Right atrium auricular region (tissue), 2 donors: ENCODE measurements around the gene FSIP1. TPM values are rescaled to one million over a fixed set of nuclear protein-coding genes. Genes with fewer than 3 reads are reported as not detected.

Experiments used
- DNase-seq: peaks from one replicate; pipeline ENCODE4 v3.0.0-alpha.2; 2019; ENCODE audit warnings: low spot score
- H3K27ac ChIP-seq, 2 donors: fragments of 200-600 bp; sonication (generic); 1 replicate in 1 of 2; 2 replicates in 1 of 2; pipeline ENCODE4 v1.5.1; 2016 to 2019
- H3K27me3 ChIP-seq, 2 donors: fragments of 200-600 bp; sonication (generic); one replicate each; pipeline versions ENCODE4 v1.5.1 to v1.6.0; 2017 to 2019
- H3K36me3 ChIP-seq: fragments of 200-600 bp; sonication (generic); one replicate; pipeline ENCODE4 v1.5.1; 2016
- H3K4me1 ChIP-seq, 2 donors: fragments of 200-600 bp; sonication (generic); one replicate each; pipeline versions ENCODE4 v1.5.1 to v1.6.0; 2017 to 2019
- H3K4me3 ChIP-seq, 2 donors: fragments of 200-600 bp; sonication (generic); 1 replicate in 1 of 2; 2 replicates in 1 of 2; pipeline ENCODE4 v1.5.1; 2017 to 2019; ENCODE audit warnings: mild to moderate bottlenecking in 1 of 2, moderate library complexity in 1 of 2
- H3K9me3 ChIP-seq, 2 donors: fragments of 200-600 bp; sonication (generic); one replicate each; pipeline ENCODE4 v1.5.1; 2019
- total RNA-seq, 2 donors: library from RNA; depleted of rRNA; stranded (reverse); fragments of >200 nt; gene quantifications; one replicate each; pipeline ENCODE4 v1.1.0, GENCODE V29; 2016
- TF ChIP-seq, protein P1 (sequence below), 2 donors: fragments of 200-600 bp; sonication (generic); IDR thresholded peaks; one replicate each; pipeline ENCODE4 v1.5.1; 2019; ENCODE audit warnings: antibody characterized with exemption in 2 of 2

FSIP1 gene
- total RNA-seq, 2 donors from 2014 or later, result 0.24 TPM; not detected in 1

DNA sequence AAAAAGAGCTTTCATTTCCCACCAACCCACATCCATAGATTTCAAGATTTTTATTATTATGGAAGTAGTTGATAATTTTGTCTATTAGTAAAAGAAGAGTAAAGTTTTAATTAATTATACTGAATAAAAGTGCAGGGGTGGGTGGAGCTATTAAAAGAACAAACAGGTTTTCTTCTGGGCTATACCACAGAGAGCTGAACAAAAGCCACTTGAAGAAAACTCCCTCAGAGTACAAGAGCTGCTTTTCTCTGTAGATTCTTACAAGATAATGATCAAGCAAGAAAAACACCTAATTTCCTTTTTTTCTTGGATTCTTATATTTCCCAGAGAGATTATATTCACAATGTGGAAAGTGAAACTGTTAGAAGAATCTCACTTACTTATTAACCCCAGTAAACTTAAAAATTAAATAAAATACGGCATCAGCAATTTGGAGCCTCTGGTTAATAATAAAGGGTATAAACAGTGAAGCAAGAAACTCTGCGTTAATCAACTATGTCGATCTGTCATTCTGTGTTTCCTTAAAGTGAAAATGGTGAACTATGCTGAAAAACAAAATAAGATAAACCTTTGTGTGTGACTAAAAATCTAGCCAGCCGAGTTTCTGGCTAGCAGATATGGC lies 116.9 kb downstream of the FSIP1 start:
- DNase-seq, result no peak

DNA sequence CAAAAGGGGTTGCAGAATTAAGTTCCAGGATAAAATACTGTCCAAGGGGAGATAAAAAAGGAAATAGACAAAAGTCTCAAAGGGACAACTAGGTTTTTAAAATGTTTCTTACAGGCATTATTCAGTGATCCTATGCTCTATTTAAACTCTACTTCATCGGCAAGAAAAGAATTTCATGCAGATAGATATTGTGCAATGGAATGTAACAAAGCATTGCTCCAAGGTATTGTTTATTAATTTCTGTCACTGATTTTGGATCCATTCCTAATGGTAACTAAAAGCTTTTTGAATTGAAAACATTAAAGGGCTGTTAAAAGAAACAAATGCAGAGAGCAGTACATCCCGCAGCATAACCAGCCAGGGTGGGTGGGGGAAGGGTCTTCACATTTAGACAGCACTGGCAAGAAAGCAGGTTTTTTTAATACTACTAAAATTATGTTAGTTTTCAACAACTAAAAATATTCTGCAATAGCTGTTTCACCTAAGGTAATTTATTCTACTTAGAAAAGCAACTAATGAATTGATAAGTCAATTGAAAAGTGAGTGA lies 118.9 kb downstream of the FSIP1 start:
- no peak overlapping the region for H3K27ac ChIP-seq
- no peaks in the 10 kb centered on the region for H3K27me3 ChIP-seq
- H3K9me3 ChIP-seq, result no peaks in the 10 kb centered on the region
- peaks cover 0 to 4% of the 10 kb centered on the region in 2 donors for H3K4me1 ChIP-seq
- TF ChIP-seq, protein P1, sequence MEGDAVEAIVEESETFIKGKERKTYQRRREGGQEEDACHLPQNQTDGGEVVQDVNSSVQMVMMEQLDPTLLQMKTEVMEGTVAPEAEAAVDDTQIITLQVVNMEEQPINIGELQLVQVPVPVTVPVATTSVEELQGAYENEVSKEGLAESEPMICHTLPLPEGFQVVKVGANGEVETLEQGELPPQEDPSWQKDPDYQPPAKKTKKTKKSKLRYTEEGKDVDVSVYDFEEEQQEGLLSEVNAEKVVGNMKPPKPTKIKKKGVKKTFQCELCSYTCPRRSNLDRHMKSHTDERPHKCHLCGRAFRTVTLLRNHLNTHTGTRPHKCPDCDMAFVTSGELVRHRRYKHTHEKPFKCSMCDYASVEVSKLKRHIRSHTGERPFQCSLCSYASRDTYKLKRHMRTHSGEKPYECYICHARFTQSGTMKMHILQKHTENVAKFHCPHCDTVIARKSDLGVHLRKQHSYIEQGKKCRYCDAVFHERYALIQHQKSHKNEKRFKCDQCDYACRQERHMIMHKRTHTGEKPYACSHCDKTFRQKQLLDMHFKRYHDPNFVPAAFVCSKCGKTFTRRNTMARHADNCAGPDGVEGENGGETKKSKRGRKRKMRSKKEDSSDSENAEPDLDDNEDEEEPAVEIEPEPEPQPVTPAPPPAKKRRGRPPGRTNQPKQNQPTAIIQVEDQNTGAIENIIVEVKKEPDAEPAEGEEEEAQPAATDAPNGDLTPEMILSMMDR (IDR thresholded peaks at IDR 0.05), result no peak
- DNase-seq, result no peak
- H3K4me3 ChIP-seq, result no peak overlapping the region
- H3K36me3 ChIP-seq, result no peaks in the 10 kb centered on the region

More for the DNA sequence above, 116.9 kb downstream of the FSIP1 start:
- no peak overlapping the region for H3K4me3 ChIP-seq
- no peaks in the 10 kb centered on the region for H3K36me3 ChIP-seq
- TF ChIP-seq, protein P1 (IDR thresholded peaks at IDR 0.05), result no peak
- no peak overlapping the region for H3K27ac ChIP-seq
- no peaks in the 10 kb centered on the region for H3K9me3 ChIP-seq
- H3K4me1 ChIP-seq, result peaks cover 0 to 4% of the 10 kb centered on the region in 2 donors
- no peaks in the 10 kb centered on the region for H3K27me3 ChIP-seq

DNA sequence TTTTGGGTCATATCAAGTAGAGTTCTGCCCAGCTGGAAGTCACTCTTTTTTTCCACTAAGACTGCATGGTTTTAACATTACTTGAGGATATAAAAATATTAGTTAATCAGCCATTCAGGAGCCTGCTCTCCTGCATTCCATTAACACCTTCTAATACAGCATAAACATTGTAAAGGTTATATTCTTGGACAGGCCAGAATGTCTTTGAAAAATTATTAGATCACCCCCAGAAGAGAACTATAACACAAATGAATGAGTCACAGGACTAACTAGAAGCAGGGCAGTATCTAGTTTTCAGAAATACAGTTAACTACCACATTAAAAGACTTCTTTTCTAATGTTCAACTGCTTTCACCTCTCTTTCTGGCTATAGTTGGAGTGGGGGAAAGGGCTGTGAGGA lies 120.9 kb downstream of the FSIP1 start:
- Histone ChIP-seq H3K4me1 (peaks cover 0 to 2% of the 10 kb centered on the region in 2 donors), H3K27ac (no peak overlapping the region), H3K36me3 (no peaks in the 10 kb centered on the region), H3K4me3 (no peak overlapping the region), H3K27me3 (no peaks in the 10 kb centered on the region), H3K9me3 (no peaks in the 10 kb centered on the region)
- TF ChIP-seq, protein P1 (IDR thresholded peaks at IDR 0.05), result no peak
- no peak for DNase-seq

DNA sequence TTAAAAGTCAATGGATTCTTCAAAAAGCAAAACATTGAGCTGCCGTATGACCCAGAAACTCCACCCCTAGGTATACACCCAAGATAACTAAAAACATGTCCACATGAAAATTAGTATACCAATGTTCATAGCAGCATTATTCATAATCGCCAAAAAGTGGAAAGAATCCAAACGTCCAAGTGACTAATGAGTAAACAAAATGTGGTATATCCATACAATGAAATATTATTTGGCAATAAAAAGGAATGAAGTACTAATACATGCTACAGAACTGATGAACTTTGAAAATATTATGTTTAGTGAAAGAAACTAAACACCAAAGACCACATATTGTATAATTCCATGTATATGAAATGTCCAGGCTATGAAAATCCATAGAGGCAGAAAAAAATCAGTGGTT lies 123.9 kb downstream of the FSIP1 start:
- no peaks in the 10 kb centered on the region for H3K9me3 ChIP-seq
- TF ChIP-seq, protein P1 (IDR thresholded peaks at IDR 0.05), result no peak
- no peaks in the 10 kb centered on the region for H3K36me3 ChIP-seq
- no peak overlapping the region for H3K27ac ChIP-seq
- no peak for DNase-seq
- H3K4me3 ChIP-seq, result no peak overlapping the region
- H3K27me3 ChIP-seq, result no peaks in the 10 kb centered on the region
- no peaks in the 10 kb centered on the region for H3K4me1 ChIP-seq

DNA sequence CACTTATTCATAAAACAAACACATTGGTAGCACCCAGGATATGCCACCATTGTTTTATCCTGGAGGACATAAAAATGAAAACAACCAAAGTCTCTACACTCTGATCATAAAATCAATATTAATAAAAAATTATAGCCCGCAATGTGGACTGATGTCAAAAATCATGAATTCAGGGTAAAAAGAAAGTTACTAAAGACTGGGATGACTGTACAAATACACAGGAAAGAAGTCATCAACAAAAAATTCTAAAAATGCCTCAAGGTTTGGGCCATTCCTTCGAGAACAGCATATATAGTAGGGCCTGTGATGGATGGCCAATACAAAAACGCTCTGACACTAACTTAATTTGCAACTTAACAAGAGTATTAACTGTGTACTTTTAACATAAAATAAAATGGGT lies 125.0 kb downstream of the FSIP1 start:
- H3K27me3 ChIP-seq, result no peaks in the 10 kb centered on the region
- H3K4me1 ChIP-seq, result no peaks in the 10 kb centered on the region
- DNase-seq, result no peak
- H3K9me3 ChIP-seq, result no peaks in the 10 kb centered on the region
- no peaks in the 10 kb centered on the region for H3K36me3 ChIP-seq
- H3K4me3 ChIP-seq, result no peak overlapping the region
- TF ChIP-seq, protein P1 (IDR thresholded peaks at IDR 0.05), result no peak
- no peak overlapping the region for H3K27ac ChIP-seq

DNA sequence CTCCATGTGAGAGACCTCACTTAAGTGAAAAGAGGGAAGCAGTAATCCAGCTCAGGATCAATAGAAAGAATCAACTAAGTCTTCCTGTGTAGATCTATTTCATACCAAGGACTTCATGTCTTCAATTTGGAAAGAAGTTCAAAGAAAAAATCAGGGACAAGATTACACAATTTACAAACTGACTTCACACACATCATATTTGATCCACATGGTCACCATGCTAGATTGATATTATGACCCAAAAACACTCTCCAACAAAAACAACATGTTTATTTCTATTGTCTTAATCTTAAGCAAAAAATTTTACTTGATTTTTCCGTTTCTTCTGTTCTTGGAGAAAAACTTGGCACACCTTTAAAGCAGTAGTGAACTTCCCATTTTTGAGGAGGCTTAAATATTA lies 125.5 kb downstream of the FSIP1 start:
- H3K4me1 ChIP-seq, result no peaks in the 10 kb centered on the region
- no peaks in the 10 kb centered on the region for H3K27me3 ChIP-seq
- no peaks in the 10 kb centered on the region for H3K36me3 ChIP-seq
- no peak overlapping the region for H3K27ac ChIP-seq
- no peaks in the 10 kb centered on the region for H3K9me3 ChIP-seq
- H3K4me3 ChIP-seq, result no peak overlapping the region
- DNase-seq, result no peak
- TF ChIP-seq, protein P1 (IDR thresholded peaks at IDR 0.05), result no peak
